Osteocyte (in vitro differentiated cells): ENCODE results near the gene SORCS1. TPM values are rescaled to one million over a fixed set of nuclear protein-coding genes. Genes with fewer than 3 reads are reported as not detected.

Source experiments
- DNase-seq: peaks from one replicate; pipeline ENCODE4 v3.0.0; 2021; ENCODE audit warnings: mixed read lengths; ENCODE audit not compliant: unreplicated experiment; ENCODE audit errors: extremely low spot score
- H3K27ac Mint-ChIP-seq: one replicate; pipeline ENCODE4 v1.8.0; 2021; ENCODE audit warnings: mild to moderate bottlenecking, mixed read lengths; ENCODE audit not compliant: unreplicated experiment
- H3K27me3 Mint-ChIP-seq: one replicate; pipeline ENCODE4 v1.8.0; 2021; ENCODE audit warnings: mixed read lengths; ENCODE audit not compliant: unreplicated experiment
- H3K36me3 Mint-ChIP-seq: one replicate; pipeline ENCODE4 v1.8.0; 2021; ENCODE audit warnings: mixed read lengths; ENCODE audit not compliant: unreplicated experiment
- H3K4me1 Mint-ChIP-seq: one replicate; pipeline ENCODE4 v1.8.0; 2021; ENCODE audit warnings: mixed read lengths; ENCODE audit not compliant: unreplicated experiment
- H3K4me3 Mint-ChIP-seq: one replicate; pipeline ENCODE4 v1.8.0; 2021; ENCODE audit warnings: mild to moderate bottlenecking, moderate library complexity, mixed read lengths; ENCODE audit not compliant: unreplicated experiment
- H3K9me3 Mint-ChIP-seq: one replicate; pipeline ENCODE4 v1.8.0; 2021; ENCODE audit warnings: mixed read lengths; ENCODE audit not compliant: unreplicated experiment
- total RNA-seq: library from RNA; stranded (reverse); gene quantifications from 2 replicates; pipeline ENCODE4 v1.2.1, GENCODE V29; 2021
- TF ChIP-seq, protein P1 (sequence below): fragments of 200-600 bp; sonication (generic); IDR thresholded peaks from 2 replicates; pipeline ENCODE4 v1.5.0; 2021; ENCODE audit warnings: antibody characterized with exemption, mild to moderate bottlenecking, moderate library complexity

Gene SORCS1
- total RNA-seq, 1 donor from 2014 or later, result not detected

DNA sequence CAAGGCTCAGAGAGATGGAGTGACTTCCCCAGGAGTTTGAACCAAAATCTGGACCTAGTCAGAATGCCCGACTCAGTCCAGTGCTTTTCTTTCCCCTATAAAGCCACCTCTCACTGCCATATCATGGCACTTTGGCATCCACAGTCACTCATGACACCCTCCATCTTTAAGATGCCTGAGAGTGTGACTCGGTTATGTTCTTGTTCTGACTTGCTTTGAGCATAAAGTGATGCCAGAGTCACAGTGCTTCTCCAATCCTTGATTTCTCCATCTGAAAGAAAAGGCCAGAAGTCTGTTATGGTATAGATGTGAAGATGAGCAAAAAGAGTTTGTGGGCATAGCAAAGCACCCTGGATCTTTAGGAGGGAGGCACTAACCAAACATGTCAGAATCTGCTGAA lies 538.1 kb downstream of the SORCS1 start:
- no peaks in the 10 kb centered on the region for H3K36me3 Mint-ChIP-seq
- peaks cover 15% of the 10 kb centered on the region for H3K27me3 Mint-ChIP-seq
- H3K4me3 Mint-ChIP-seq, result no peak overlapping the region
- TF ChIP-seq, protein P1, sequence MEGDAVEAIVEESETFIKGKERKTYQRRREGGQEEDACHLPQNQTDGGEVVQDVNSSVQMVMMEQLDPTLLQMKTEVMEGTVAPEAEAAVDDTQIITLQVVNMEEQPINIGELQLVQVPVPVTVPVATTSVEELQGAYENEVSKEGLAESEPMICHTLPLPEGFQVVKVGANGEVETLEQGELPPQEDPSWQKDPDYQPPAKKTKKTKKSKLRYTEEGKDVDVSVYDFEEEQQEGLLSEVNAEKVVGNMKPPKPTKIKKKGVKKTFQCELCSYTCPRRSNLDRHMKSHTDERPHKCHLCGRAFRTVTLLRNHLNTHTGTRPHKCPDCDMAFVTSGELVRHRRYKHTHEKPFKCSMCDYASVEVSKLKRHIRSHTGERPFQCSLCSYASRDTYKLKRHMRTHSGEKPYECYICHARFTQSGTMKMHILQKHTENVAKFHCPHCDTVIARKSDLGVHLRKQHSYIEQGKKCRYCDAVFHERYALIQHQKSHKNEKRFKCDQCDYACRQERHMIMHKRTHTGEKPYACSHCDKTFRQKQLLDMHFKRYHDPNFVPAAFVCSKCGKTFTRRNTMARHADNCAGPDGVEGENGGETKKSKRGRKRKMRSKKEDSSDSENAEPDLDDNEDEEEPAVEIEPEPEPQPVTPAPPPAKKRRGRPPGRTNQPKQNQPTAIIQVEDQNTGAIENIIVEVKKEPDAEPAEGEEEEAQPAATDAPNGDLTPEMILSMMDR, result no peak
- H3K27ac Mint-ChIP-seq, result no peak overlapping the region
- no peak for DNase-seq
- no peaks in the 10 kb centered on the region for H3K9me3 Mint-ChIP-seq
- H3K4me1 Mint-ChIP-seq, result no peaks in the 10 kb centered on the region

DNA sequence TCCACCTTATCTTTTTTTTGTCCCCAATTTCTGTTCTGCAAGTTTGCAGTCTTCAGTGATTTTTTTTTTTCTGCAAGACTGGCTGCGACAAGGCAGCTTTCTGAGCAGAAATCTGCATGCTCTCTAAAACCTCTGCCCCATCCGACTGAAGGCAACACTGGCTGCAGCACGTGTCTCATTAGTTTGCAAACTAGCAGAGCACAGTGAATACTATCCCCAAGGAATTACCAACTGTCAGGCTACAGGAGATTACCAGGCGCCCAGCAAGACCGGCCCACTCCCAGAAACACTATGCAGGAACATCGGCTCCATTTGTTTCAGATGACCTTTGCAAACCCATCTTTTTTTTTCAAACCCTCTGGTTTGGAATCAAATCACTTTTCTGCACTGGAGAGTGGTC lies 538.8 kb downstream of the SORCS1 start:
- no peak for DNase-seq
- H3K4me3 Mint-ChIP-seq, result no peak overlapping the region
- TF ChIP-seq, protein P1, result no peak
- no peaks in the 10 kb centered on the region for H3K4me1 Mint-ChIP-seq
- H3K27me3 Mint-ChIP-seq, result peaks cover 15% of the 10 kb centered on the region
- H3K36me3 Mint-ChIP-seq, result no peaks in the 10 kb centered on the region
- H3K27ac Mint-ChIP-seq, result no peak overlapping the region
- H3K9me3 Mint-ChIP-seq, result no peaks in the 10 kb centered on the region

DNA sequence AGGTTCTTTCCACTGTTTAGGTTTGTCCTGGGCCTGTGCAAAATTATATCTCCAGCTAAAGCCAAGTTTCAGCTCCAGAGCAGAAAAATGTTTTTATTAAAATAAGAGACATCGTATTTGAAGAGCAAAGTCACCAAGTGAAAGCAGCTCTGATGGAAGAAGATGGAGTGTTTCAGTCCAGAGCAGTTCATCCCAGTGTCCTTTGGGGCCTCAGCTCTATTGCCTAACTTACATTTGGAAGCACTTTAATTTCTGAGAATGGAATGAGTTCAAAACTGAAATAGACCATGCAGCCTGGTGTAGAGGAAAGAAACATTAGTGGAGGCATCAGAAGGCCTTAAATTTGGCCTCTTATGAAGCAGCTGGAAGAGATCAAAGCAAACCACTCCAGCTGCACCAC lies 545.2 kb downstream of the SORCS1 start:
- H3K9me3 Mint-ChIP-seq, result no peaks in the 10 kb centered on the region
- no peak overlapping the region for H3K27ac Mint-ChIP-seq
- no peaks in the 10 kb centered on the region for H3K4me1 Mint-ChIP-seq
- no peaks in the 10 kb centered on the region for H3K36me3 Mint-ChIP-seq
- no peak for DNase-seq
- H3K27me3 Mint-ChIP-seq, result no peaks in the 10 kb centered on the region
- TF ChIP-seq, protein P1, result no peak
- H3K4me3 Mint-ChIP-seq, result no peak overlapping the region

DNA sequence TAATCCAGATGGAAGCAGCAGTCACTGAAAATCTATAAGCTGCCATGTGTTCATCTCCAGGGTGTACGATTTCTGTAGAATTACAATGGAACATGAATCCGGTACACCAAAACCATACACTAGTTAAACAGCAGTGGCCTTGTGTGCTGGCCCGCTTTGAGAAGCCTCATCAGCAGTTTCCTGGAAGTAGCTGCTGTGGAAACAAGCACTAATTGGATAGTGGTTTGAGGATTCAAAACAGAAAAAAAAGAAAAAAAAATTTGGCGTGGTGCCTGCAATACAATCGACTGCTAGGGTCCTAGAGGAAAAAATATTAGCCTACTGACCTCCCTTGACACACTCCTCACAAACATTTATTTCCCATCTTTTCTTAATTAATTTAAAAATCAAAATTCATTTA lies 545.9 kb downstream of the SORCS1 start:
- no peaks in the 10 kb centered on the region for H3K4me1 Mint-ChIP-seq
- DNase-seq, result no peak
- H3K36me3 Mint-ChIP-seq, result no peaks in the 10 kb centered on the region
- H3K27me3 Mint-ChIP-seq, result no peaks in the 10 kb centered on the region
- H3K4me3 Mint-ChIP-seq, result no peak overlapping the region
- no peak overlapping the region for H3K27ac Mint-ChIP-seq
- TF ChIP-seq, protein P1, result no peak
- no peaks in the 10 kb centered on the region for H3K9me3 Mint-ChIP-seq

DNA sequence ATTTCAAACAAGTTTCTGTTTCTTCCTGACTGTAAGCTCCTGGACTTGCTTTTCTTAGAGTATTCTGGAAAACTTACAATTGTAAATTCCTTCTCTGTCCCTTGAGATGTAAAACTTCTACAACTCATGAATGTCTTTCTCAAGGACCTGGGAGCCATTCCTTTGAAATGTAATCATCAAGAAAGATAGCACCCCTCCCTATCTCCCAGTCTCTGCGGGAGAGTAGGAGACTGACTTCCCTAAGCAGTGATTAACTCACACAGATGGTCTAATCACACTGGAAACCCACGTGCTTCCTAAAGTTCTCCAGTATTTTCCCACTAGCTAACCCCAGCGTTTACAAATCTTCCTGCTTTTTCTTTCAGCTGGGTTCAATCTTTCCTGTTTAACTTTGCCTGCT lies 549.4 kb downstream of the SORCS1 start:
- H3K9me3 Mint-ChIP-seq, result no peaks in the 10 kb centered on the region
- H3K36me3 Mint-ChIP-seq, result no peaks in the 10 kb centered on the region
- no peak overlapping the region for H3K27ac Mint-ChIP-seq
- no peaks in the 10 kb centered on the region for H3K27me3 Mint-ChIP-seq
- H3K4me1 Mint-ChIP-seq, result no peaks in the 10 kb centered on the region
- DNase-seq, result no peak
- no peak overlapping the region for H3K4me3 Mint-ChIP-seq
- TF ChIP-seq, protein P1, result no peak
